Measurements from ENCODE around the gene PDE2A.

The PDE2A gene

DNA sequence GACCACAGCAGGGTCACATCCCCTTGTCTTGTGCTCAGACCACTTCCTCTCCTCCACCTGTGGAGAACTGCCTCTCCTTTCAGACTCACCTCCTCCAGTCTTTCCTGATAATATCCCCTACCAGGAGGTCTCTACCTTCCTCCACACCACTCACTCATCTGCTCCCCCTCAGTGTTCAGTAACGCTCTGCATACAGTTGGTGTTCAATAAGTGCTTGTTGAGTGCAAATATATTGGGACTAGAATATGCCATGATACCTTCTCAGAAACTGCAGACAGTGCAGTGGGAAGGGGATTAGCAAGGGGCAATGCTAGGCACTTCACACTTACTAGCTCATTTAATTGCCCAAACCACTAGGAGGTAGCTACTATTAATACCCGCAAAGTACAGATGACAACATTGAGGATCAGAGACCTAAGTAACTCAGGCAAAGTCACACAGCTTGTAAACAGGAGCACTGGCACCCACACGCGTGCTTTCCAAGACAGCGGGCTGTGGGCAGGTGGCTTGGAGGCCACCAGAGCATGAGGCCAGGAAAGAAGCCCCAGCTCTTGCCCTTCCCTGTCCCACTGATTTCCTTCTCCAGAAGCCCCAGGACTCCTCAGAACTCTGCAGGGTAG is 8.1 kb upstream of the PDE2A start:
- no peak for DNase-seq

DNA sequence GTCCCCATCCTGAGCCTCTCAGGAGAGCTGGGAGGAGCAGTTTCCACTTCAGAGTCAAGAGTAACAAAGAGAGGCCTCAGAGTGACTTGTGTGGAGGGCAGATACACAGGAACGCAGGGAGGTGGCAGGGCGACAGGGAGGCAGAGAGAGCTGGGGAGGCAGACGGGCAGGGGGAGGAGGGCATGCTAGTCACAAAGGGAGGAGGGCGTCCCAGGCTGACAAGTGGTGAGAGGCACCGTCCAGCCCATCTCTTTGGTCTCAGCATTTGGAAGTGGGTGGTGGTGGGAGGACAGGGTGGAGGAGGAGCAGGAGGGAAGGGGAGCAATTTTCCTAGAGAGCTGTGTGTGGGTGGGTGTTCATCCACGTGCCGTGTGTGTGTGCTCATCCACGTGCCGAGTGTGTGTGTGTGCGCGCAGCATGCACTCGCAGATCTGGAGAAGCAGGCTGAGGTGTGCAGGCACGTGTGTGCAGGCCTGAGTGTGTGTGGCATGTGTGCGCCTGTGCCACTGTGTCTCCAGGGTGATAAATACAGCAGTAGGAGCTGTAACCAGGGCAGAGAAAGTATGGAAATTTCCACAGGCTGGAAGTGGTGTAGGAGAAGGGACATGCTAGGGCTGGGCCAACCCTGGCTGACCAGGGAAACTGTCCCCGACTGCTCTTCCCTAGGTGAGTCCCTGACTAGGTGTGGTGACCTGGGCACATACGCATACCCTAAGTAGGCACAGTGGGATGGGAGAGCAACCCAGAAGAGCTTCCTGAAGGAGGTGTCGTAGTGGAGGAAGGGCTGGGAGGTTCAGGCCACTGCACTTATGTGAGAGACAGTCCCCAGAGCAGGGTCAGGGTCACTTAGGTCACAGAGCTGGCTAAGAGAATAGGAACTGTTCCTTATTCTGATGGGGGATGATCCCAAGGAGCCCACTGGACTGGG is 7.3 kb upstream of the PDE2A start:
- DNase-seq: no peak

DNA sequence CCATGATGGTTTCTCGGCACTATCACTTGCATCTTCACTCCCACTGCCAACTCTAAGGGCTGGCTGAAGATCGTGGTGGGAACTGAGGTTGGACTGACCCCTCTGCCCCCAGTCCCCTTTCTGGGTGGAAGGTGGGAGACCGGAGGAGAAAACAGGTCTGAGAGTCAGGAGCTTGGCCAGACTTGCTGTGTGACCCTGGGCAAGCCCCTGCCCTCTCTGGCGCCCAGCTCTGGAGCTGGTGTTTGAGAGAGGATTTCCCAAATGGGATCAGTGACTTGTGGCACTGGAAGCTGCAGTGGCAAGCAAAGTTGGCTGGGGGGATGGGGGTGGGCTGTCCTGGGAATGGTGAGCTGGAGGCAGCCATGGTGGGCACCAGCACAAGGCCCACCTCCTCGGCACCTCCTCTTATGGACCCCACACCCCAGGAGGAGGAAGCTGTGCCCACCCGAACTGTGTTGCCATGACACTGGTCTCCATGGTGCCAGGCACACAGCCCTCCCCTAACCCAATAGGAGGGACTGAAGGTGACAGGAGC is 6.5 kb upstream of the PDE2A start:
- DNase-seq: no peak

DNA sequence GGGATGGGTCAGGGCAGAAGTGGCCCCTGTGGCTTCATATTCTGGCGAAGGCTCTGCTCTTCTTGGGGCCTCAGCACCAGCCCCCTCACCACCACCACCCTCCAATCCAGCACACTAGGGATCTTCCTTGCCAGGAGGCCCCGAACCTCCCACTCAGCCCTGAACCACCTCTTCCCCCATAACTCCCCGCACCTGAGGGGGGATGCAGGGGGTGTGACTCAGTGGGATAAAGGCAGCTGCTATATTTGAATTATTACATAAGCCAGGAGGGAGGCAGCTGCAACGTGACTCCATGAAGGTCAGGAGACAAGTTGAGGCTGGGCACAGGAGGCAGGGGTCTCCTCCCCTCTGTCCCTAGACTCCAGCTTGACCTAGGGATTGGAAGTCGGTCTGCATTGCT is 5.6 kb upstream of the PDE2A start:
- no peak for DNase-seq

DNA sequence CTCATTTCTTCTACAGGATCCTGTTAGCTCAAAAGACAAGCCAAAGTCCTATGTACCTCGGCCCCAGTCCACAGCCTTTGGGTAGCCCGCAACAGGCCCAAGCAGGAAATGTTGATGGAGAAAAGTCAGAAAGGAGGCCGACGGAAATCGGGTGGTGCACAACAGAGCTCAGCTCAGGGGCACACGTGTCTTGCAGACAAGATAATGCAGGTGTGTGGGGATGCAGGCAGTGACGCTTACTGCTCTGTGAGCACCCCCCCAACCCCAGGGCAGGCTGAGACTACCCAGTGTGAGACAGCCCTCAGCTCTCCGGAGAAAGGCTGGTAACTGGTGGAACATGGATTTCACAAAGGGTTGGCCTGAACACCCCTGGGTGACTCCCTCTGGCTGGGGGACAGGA is 4.3 kb upstream of the PDE2A start:
- no peak for DNase-seq

DNA sequence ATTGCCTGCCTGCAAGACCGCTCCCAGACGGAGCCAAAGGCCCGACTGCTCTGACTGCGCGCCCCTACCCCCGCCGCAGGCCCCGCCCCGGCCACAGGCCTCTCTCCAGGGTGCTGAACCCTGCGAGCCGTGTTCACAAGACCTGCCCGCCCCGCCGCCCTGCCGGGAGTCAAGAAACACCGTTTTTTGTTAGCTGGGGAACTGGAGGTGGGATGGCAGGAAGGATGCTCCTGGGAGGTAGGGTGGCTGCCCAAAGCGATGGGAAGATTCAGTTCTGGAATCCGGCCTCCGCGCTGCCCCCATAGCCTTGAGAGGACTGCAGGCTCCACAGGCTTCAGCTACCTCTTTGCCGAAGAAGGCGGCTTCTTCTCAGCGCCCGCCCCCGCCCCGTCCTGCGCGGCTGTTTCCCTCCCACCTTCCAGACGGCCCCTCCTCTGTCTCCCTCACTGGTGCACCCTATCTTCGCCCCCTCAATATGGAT is 2.7 kb upstream of the PDE2A start:
- peak; percentile 23 for DNase-seq

DNA sequence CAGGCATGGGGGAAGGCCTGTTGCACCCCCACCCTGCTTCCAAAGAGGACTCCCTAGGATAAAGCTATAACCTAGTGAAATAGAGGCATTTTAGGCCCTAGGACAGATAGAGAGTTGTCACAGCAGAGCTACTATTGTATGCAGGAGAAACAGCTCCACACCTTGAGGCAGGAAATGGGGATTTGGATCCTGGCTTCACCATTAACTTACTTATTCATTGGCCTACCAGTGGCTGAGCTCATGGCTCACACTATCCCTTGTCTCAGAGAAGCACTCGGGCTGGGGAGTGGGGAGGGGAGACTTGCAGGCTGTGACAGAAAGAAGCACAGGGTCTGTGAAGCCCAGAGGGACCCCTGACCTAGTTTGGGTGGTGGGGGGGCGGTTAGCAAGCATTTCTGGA is 999 bp upstream of the PDE2A start:
- no peak for DNase-seq

DNA sequence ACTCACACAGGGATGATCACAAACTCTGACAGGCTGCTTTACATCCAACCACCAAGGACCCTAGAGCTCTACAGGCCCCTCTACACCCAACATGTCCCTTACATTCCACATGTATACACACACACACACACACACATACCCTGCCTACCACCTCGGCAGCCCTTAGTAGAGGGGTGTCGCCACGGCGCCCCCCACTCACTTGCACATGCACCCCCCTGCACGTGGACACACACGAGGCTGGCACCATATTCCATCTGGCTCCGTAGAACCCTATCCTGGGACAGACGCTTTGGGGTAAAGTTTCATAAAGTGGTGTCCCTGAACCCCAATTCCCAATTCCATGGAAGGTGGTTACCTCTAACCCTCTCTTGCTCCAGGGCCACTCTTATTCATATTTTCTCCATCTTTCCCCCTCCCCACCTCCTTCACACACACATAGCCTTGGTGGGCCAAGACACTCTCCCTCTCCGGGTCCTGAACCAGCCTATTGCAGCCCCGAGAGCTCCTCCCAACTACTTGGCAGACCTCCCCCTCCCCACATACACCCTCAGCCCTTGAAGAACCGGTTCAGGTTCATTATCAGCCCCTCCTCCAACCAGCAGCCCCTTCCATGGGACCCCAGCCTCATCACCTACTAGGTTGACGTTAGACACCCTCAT is 809 bp downstream of the PDE2A start:
- no peak for DNase-seq

DNA sequence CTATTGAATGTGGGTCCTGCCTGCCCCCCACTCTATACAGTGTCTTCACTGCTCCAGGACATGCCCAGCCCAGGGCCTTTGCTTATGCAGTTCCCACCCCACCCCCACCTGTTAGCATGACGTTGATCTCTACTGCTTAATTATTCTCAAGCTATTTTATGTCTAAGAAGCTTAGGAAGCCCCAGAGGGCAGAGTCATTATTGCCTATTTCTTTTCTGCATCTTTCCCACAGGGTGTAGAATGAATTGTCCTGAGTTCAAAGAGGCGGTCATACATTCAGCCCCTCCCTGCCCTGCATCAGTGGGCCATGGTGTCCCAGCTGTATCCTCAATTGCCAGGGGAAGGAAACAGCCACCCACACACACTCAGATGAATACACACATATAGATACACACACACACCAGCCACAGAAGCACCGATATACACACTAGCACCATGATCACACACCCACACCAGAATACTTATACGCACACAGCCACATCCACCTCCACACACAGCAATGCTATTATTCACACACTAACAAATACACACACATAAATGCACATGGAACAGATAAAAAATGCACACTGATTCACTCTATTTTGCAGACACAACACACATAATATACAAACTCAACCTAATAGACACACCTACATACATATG is 1.5 kb downstream of the PDE2A start:
- no peak for DNase-seq

DNA sequence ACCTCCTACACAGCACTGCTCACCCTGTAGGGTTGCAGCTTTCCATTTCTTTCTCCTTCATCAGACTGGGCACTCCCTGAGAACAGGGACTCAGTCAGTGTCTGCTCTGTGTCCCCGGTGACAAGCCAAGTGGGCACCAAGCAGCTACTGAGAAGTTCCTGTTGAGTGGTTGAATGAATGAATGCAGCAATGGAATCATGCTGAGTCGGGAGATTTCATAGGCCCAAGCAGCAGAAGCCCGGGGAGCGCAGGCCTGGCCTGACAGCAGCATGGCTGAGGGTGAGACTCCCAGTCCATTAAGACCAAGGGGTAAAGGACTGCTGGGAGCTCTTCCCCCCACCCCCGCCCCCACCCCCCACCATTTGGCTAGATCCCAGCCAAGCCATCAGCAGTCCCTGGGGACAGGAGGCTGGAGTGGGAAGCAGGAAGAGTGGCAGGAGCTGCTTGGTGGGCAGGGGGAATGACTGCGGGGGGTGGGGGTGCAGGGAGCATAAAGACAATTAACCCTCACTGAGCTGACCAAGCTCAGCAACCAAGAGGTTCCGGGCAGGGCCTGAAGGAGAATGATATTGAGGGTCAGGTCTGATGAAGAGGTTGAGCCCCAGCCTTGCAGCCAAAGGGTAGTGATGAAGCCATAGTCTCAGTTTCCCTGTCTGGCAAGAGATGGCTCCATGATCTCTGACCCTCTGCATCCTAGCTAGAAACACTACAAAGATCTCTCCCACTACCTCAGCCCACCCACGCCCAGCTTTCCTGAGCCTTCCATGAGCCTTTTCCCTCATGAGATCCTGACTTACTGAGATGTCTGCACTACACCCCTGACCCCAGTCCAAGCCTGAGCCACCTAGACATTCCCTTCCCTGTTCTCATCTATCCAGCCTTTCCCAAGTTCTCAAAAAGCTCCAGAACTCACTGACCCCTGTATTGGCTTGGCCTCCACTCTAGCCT is 2.8 kb downstream of the PDE2A start:
- DNase-seq: no peak

DNA sequence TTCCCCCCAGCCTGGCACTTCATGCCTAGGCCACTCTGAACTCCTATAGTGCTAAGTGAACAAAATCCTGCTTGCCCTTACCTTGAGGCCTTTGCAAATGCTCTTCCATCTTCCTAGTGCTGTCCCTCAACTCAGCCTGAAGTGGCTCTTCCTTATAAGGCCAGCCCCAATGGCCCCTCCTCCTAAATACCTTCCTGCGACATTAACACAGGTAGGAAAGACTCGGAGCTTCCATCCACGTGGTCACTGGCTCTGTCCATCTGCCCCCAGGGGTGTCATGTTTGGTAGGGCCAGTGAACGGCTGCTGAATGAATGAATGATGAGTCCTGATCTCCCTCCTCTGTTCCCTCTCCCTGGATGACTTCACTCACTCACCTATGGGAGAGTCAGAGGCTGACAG is 4.2 kb downstream of the PDE2A start:
- no peak for DNase-seq

DNA sequence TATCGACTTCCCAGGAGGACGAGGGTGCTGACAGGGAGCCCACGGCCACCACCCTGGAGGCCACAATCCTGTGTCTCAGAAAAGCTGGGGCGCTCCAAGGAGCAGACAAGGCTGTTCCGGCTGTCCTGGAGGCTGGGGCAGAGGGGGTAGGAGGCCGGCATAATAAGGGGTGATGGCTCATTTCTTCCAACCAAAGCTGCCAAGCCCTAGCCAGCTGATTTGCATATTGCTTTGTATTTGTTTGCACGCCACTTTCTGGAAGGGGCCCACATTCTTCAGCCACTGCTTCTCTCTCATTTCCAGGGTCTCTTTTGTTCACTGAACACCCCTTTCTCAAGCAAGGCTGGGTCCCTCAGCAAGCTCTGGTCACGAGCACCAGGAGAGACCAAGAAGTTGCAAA is 4.7 kb downstream of the PDE2A start:
- no peak for DNase-seq

DNA sequence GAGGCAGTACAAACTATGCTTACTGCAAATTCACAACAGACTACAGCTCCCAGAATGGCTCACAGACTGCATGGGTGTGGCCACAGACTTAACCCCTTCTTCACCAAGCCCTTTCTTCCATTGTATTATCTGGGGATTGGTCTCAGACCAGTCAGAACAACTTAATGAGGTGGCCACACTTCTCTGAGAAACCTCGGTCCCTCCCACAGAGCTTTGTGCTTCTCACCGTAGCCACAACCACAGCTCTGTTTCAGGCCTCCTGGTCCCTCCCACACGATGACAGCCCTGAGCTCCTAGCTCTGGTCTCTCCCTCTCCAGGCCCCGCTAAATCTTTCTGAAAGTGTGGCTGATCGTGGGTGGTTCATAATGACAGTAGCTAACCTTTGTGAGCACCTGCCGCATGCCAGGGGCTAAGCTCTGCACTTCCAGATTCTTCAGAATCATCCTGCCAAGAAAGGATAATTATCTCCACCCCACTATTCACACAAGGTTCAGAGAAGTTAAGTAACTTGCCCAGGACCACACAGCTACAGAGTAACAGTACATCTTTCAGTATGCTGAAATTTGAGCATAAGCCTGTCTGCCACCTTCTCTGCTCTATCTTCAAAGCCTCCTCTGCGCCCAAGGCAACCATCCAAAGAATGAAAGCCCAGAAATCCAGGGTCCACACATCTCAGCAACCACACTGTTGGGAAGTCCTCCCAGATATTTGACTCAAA is 5.4 kb downstream of the PDE2A start:
- DNase-seq: no peak

DNA sequence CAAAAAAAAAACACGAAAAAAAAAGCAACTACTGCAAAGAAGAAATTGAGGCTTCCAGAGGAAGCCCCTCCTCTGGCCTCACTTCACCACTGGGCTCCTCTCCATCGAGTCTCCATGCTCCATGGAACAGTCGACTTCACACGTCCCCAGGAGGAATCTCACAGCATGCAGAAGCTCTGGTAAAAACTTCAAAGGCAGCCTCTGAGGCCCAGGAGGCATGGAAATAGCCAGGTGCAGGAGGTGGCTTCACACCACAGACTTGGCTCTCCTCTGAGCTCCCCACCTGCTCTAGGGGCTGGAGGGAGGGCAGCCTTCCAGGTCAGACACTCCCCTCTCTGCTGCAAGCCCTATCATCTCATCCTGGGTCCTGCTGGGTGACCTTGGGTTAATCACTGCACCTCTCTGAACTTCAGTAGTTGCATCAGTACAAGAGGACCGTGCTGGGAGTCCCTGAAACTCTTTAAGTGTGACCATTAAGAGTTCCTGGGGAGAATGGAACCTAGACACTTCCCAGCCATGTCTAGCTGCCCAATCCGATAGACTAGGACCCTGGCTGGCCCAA is 8.2 kb downstream of the PDE2A start:
- DNase-seq: no peak

DNA sequence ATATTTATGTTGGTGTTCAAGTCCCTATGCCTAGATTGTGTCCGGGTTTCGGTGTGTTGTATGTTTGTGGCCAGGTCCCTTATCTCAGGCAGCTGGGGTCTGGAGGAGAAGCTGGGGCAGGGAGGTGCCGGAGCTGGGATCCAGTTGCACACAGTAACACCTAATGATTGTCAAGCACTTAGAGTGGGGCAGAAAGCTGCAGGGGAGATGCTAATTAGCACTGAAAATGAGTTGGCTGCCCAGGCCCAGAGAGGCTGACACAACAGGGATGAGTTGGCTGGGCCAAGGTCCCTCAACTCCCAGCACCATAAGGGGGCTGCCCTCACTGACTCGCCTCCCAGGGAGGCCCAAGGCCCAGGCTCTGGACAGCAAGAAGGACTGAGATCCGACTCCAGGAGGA is 12.2 kb downstream of the PDE2A start:
- DNase-seq: no peak

DNA sequence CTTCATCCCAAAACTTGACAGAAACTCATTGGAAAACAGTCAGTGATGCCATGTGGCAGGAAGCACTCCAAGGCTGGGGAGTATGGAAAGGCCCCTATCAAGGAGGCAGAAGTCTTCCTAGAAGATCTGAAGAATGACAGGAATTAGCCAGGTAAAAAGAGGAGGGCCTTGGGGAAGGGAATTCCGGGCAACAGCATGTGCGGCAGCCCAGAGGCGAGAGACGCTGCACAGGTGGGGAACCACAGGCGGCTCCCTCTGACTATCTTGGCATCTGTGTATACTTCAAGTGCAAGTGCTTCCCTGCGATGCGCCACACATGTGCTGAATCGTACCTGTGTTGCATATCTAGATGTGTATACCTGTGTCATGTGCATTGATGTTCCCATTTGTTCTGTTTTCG is 12.7 kb downstream of the PDE2A start:
- no peak for DNase-seq

DNA sequence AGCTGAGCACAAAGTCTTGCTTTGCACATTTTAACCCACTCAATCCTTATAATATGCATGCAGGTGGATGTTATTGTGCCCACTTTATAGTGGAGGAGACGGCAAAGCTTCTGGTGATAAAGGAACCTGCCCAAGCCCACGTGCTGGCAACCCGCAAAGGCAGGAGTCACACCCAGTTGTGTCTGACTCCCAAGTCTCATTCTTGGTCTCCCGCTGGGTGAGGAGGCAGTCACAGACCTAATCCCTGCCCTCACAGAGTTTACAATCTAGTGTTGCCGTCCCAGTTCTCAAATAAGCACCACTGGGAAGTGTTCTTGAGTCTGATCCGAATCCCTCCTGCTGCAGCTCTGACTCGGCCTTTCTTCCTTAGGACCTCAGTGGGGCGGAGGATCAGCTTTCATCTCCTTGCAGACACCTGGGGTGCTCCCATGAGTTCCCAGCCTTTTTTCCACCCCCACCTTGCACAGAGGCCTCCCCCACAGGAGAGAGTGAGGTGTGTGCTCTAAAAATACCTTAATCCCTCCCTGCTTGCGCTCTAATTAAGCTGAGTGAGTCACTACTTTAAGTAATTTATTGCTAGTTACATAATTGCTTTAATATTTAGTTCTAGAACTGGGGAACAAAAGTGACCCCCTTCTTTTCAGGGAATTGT is 15.1 kb downstream of the PDE2A start:
- no peak for DNase-seq

DNA sequence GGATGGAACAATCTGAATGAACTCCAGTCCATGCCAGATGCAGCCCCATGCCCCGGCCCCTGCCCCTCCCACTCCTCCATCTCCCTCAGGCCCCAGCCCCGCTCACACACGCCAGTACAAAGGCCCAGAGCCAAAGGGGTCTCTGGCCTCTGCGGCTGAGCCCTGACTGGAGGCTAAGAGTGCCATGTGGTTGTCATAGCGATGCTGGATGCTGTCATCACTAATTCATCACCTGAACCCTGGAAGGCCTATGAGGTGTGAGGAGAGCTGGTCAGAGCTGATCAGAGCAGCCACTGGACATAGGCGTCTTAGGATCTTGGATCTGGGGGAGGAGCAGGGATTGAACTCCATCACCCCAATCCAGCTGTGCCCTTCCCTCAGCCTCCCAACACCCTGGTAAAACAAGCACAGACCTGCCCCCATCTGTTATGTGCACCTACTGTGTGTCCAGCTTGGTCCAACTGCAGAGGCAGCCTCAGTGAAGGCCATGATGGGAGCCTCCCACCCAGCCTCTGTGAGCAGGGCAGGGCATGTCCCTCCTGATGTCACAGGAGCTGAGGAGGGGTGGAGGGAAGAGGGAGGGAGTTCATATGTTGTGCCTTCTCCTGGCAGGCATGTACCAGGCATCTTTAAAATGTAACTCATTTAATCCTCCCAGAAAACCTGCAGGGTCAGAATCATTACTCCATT is 16.7 kb downstream of the PDE2A start:
- DNase-seq: no peak

DNA sequence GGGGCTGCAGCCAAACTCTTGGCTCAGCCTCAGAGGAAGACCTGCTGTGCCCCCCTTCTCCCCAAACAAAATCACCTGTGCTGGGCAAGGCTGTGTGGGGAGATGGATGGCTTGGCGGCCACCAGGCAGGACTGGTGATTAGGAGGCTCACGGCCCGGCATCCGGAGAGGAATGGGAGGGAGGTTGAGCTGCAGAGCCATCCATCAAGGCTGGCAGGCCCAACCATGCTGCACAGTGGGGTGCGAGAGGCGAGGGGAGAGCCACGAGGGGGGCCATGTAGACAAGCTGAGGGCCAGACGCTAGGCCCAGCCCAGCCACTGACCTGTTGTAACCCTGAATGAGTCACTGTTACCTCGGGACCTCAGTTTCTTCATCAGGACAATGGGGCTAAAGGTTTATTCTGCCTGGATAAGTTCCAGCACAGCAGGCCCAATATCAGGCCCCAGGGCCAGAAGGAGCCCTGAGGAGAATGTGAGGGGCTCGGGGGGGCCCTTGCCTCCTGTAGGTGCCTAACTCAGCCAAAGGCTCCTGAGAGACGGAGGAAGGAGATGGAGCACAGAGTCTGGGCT is 18.2 kb downstream of the PDE2A start:
- DNase-seq: no peak

Data from EL (cell line).